ENCODE data around the gene OR9A4. TPM values are rescaled to one million over a fixed set of nuclear protein-coding genes. Genes with fewer than 3 reads are reported as not detected.

The OR9A4 gene
- polyA plus RNA-seq, 3 donors = 0.28 TPM; not detected in 2

- peaks cover 31 to 41% of the 10 kb centered on the region in 2 donors for H3K36me3 Mint-ChIP-seq
- peaks cover 73% of the 10 kb centered on the region for H3K79me2 ChIP-seq (ENCODE audit: insufficient read depth, low read length)
- peaks cover 44 to 58% of the 10 kb centered on the region in 2 donors for H3K4me1 ChIP-seq (ENCODE audit: control insufficient read depth in 1 of 2, insufficient read depth in 2 of 2, low read length in 2 of 2)
- peaks cover 3 to 23% of the 10 kb centered on the region in 2 donors for H3K9me3 ChIP-seq (replicated peaks in 1 of 2; ENCODE audit: control insufficient read depth in 1 of 2, insufficient read depth in 1 of 2, low read length in 2 of 2)
- DNase-seq = peak in 1 of 3 donors; percentile 52
- no peak overlapping the region for H3K4me3 ChIP-seq (replicated peaks in 1 of 3; ENCODE audit: low read depth in 2 of 3, low read length in 3 of 3)
- H3K9ac ChIP-seq (ENCODE audit: insufficient read depth, low read length, poor library complexity, severe bottlenecking) = no peak overlapping the region
- no peak for TF ChIP-seq CTCF (IDR thresholded peaks at IDR 0.05)
- peak overlapping the region in 1 of 2 donors; percentile 89 for H3K27ac ChIP-seq (ENCODE audit: low read depth in 1 of 2, low read length in 2 of 2)
- no peak overlapping the region for H2AFZ ChIP-seq (ENCODE audit: insufficient read depth, low read depth, low read length, poor library complexity, severe bottlenecking)
- no CpG with 5 or more reads among the region's 1 CpG for WGBS (ENCODE audit: insufficient coverage)
- H3K27me3 Mint-ChIP-seq (ENCODE audit: low read depth in 3 of 3) = no peaks in the 10 kb centered on the region
- peak overlapping the region; percentile 96 to 99 (median 98) for H3K27ac Mint-ChIP-seq
- H3K36me3 ChIP-seq (replicated peaks in 1 of 2; ENCODE audit: control insufficient read depth in 1 of 2, insufficient read depth in 2 of 2, low read length in 2 of 2) = peaks cover 0 to 15% of the 10 kb centered on the region in 2 donors
- intact Hi-C loops (cut with micrococcal nuclease) = loop anchor here in 1 of 2 donors (10.0 kb wide), 1 partner anchor 289 kb away; no protein-coding TSS in a partner anchor
- no peaks in the 10 kb centered on the region for H3K27me3 ChIP-seq (ENCODE audit: control insufficient read depth in 2 of 2, insufficient read depth in 2 of 2, low read length in 2 of 2)
- H3K9me3 Mint-ChIP-seq = peaks cover 16 to 32% (median 25%) of the 10 kb centered on the region in 7 donors
- no peak overlapping the region for H3K4me3 Mint-ChIP-seq
- peaks cover 51% of the 10 kb centered on the region for H3K4me1 Mint-ChIP-seq
- H4K20me1 ChIP-seq (ENCODE audit: insufficient read depth, low read length) = no peaks in the 10 kb centered on the region
- H3K4me2 ChIP-seq (replicated peaks; ENCODE audit: extremely low read depth, low read length, poor library complexity, severe bottlenecking) = peak overlapping the region; percentile 52
Observed at GRCh38 chr7:141943846-141944245, 27.6 kb downstream of the OR9A4 start.

GRCh38 chr7:141944811-141945210 is 28.6 kb downstream of the OR9A4 start:
- Histone ChIP-seq H3K4me1 (ENCODE audit: control insufficient read depth in 1 of 2, insufficient read depth in 2 of 2, low read length in 2 of 2) (peaks cover 52 to 68% of the 10 kb centered on the region in 2 donors), H3K9ac (ENCODE audit: insufficient read depth, low read length, poor library complexity, severe bottlenecking) (peak overlapping the region; percentile 63), H3K9me3 (replicated peaks in 1 of 2; ENCODE audit: control insufficient read depth in 1 of 2, insufficient read depth in 1 of 2, low read length in 2 of 2) (peaks cover 3 to 23% of the 10 kb centered on the region in 2 donors), H3K79me2 (ENCODE audit: insufficient read depth, low read length) (peaks cover 67% of the 10 kb centered on the region), H2AFZ (ENCODE audit: insufficient read depth, low read depth, low read length, poor library complexity, severe bottlenecking) (no peak overlapping the region), H4K20me1 (ENCODE audit: insufficient read depth, low read length) (no peaks in the 10 kb centered on the region), H3K27me3 (ENCODE audit: control insufficient read depth in 2 of 2, insufficient read depth in 2 of 2, low read length in 2 of 2) (no peaks in the 10 kb centered on the region), H3K36me3 (replicated peaks in 1 of 2; ENCODE audit: control insufficient read depth in 1 of 2, insufficient read depth in 2 of 2, low read length in 2 of 2) (peaks cover 0 to 15% of the 10 kb centered on the region in 2 donors), H3K27ac (ENCODE audit: low read depth in 1 of 2, low read length in 2 of 2) (peak overlapping the region; percentile 47 to 89), H3K4me3 (replicated peaks in 1 of 3; ENCODE audit: low read depth in 2 of 3, low read length in 3 of 3) (peak overlapping the region; percentile 4 to 61 (median 19)), H3K4me2 (replicated peaks; ENCODE audit: extremely low read depth, low read length, poor library complexity, severe bottlenecking) (peak overlapping the region; percentile 52)
- Mint-ChIP-seq H3K27me3 (ENCODE audit: low read depth in 3 of 3) (no peaks in the 10 kb centered on the region), H3K36me3 (peaks cover 30 to 38% of the 10 kb centered on the region in 2 donors), H3K4me1 (peaks cover 58% of the 10 kb centered on the region), H3K27ac (peak overlapping the region; percentile 96 to 99 (median 98)), H3K4me3 (peak overlapping the region; percentile 45 to 71), H3K9me3 (peaks cover 16 to 28% (median 25%) of the 10 kb centered on the region in 7 donors)
- intact Hi-C loops (cut with micrococcal nuclease) = loop anchor here in 1 of 2 donors (5.0 to 10.0 kb wide), 2 partner anchors 58 to 290 kb away; no protein-coding TSS in a partner anchor
- DNase-seq = peak in 2 of 3 donors; percentile 77 to 83
- WGBS (ENCODE audit: insufficient coverage) = no CpG with 5 or more reads among the region's 3 CpGs
- TF ChIP-seq CTCF (IDR thresholded peaks at IDR 0.05) = no peak
